Brain microvascular endothelial cell (primary cell): ENCODE data around the gene ARID5B.

Source experiments
- DNase-seq: peaks from one replicate; pipeline ENCODE4 v3.0.0-alpha.2; 2020
- H3K27ac ChIP-seq: fragments of 250-450 bp; sonication (Bioruptor Pico); 2 replicates; pipeline ENCODE4 v1.5.1; 2020; ENCODE audit warnings: mild to moderate bottlenecking, moderate library complexity
- H3K27me3 ChIP-seq: fragments of 250-450 bp; sonication (Bioruptor Pico); replicated peaks from 2 replicates; pipeline ENCODE4 v1.5.1; 2020; ENCODE audit warnings: mild to moderate bottlenecking
- H3K36me3 ChIP-seq: fragments of 250-450 bp; sonication (Bioruptor Pico); replicated peaks from 2 replicates; pipeline ENCODE4 v1.5.1; 2020; ENCODE audit warnings: mild to moderate bottlenecking
- H3K4me3 ChIP-seq: 2 replicates; pipeline ENCODE4 v1.5.1; 2011; ENCODE audit warnings: low read depth, mild to moderate bottlenecking, control low read depth, low read length, moderate library complexity
- in situ Hi-C: cut with HindIII; loops from 2 replicates; pipeline ENCODE4 v1.10.0; 2017; ENCODE audit warnings: low sequenced_read_pairs, low pct_ligation_motif_present
- TF ChIP-seq, protein P1 (sequence below): IDR thresholded peaks from 2 replicates; pipeline ENCODE4 v1.5.1; 2011; ENCODE audit warnings: low read depth, mild to moderate bottlenecking, moderate library complexity, low read length, control low read depth, inconsistent platforms; ENCODE audit errors: missing control alignments

The ARID5B gene

DNA sequence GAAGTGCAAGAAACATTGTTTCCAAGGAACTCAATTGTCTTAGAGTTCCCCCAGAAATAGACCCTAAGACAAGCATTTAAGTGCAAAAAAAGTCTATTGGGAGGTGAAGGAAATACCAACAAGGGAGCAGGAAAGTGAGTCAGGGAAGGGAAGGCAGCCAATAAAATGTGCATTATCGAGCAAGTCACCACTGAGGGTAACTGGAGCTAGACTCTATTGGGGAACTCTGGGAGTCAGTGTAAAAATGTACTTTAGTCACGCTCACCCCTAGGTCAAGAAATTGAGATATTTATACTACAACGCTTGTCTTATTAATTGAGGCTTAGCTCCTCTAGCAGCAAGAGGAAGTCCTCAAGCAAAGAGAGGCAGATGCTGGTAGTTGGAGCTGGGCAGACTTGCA, 229.4 kb downstream of the ARID5B start:
- peak; percentile 94 for DNase-seq
- Histone ChIP-seq H3K27ac (peak overlapping the region; percentile 35), H3K4me3 (no peak overlapping the region), H3K36me3 (no peaks in the 10 kb centered on the region), H3K27me3 (no peaks in the 10 kb centered on the region)
- in situ Hi-C loops = no loop called here
- TF ChIP-seq, protein P1, sequence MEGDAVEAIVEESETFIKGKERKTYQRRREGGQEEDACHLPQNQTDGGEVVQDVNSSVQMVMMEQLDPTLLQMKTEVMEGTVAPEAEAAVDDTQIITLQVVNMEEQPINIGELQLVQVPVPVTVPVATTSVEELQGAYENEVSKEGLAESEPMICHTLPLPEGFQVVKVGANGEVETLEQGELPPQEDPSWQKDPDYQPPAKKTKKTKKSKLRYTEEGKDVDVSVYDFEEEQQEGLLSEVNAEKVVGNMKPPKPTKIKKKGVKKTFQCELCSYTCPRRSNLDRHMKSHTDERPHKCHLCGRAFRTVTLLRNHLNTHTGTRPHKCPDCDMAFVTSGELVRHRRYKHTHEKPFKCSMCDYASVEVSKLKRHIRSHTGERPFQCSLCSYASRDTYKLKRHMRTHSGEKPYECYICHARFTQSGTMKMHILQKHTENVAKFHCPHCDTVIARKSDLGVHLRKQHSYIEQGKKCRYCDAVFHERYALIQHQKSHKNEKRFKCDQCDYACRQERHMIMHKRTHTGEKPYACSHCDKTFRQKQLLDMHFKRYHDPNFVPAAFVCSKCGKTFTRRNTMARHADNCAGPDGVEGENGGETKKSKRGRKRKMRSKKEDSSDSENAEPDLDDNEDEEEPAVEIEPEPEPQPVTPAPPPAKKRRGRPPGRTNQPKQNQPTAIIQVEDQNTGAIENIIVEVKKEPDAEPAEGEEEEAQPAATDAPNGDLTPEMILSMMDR = no peak

- peak overlapping the region; percentile 35 for H3K27ac ChIP-seq
- no peaks in the 10 kb centered on the region for H3K36me3 ChIP-seq
- no peak for DNase-seq
- H3K27me3 ChIP-seq = no peaks in the 10 kb centered on the region
- TF ChIP-seq, protein P1 = no peak
- no peak overlapping the region for H3K4me3 ChIP-seq
- in situ Hi-C loops = no loop called here
Observed at GRCh38 chr10:62131724-62132123, 230.2 kb downstream of the ARID5B start.

- in situ Hi-C loops = no loop called here
Observed at GRCh38 chr10:62133618-62134017, 232.1 kb downstream of the ARID5B start.

DNA sequence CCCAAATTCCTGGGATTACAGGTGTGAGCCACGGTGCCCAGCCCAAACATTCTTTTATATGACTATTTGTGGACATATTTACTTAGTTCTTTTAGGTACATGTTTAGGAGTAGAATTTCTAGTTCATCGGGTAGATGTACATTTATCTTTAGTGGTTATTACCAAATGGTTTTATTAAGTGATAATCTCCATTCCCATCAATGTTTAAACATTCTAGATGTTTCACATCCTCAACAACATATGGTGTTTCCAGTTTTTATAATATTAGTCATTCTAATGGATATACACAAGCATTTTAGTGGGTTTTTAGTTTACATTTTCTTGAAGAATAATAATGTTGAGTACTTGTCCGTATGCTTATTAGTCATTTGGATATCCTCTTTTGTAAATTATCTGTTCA, 235.4 kb downstream of the ARID5B start:
- TF ChIP-seq, protein P1 = no peak
- no peaks in the 10 kb centered on the region for H3K27me3 ChIP-seq
- in situ Hi-C loops = no loop called here
- DNase-seq = no peak
- no peak overlapping the region for H3K4me3 ChIP-seq
- H3K27ac ChIP-seq = no peak overlapping the region
- H3K36me3 ChIP-seq = no peaks in the 10 kb centered on the region

More at GRCh38 chr10:62133618-62134017, 232.1 kb downstream of the ARID5B start:
- no peak for DNase-seq
- no peaks in the 10 kb centered on the region for H3K36me3 ChIP-seq
- H3K27me3 ChIP-seq = no peaks in the 10 kb centered on the region
- H3K27ac ChIP-seq = no peak overlapping the region
- H3K4me3 ChIP-seq = no peak overlapping the region
- TF ChIP-seq, protein P1 = no peak
